NCI-H2029 (cell line): Measurements from ENCODE around the gene LAS1L.
"Not testable (repeated sequence)": the region's sequence is repeated elsewhere in the genome, so short reads cannot be mapped to it uniquely, and the experiment has no call there.

ENCODE experiments used
- DNase-seq: peaks from one replicate; lab custom pipeline; 2025; lab: John Stamatoyannopoulos, UW

LAS1L gene

GRCh38 chrX:65517923-65518322 lies 16.7 kb downstream of the LAS1L start:
- DNase-seq, result no peak

GRCh38 chrX:65516756-65517155 lies 17.8 kb downstream of the LAS1L start:
- no peak for DNase-seq

DNA sequence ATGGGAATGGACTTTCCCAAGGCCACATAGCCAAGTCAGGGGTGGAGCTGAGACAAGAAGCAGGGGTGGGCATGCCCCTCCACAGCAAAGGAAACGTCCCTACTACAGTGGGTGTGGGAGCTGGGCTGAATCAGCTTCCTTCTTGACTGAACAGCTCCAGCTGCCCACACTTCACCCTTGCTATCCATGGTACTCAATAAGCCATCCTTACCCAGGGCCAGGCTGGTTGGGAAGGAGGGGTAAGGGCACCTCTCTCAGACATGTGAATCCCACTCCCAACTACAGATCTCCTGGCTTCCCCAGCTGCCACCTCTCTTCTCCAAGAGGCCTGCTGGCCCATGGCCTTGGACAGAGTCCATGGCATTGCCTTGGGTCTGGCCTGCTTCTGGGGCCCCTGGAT lies 21.0 kb downstream of the LAS1L start:
- no peak for DNase-seq

GRCh38 chrX:65509400-65509799 lies 25.2 kb downstream of the LAS1L start:
- DNase-seq, result no peak

DNA sequence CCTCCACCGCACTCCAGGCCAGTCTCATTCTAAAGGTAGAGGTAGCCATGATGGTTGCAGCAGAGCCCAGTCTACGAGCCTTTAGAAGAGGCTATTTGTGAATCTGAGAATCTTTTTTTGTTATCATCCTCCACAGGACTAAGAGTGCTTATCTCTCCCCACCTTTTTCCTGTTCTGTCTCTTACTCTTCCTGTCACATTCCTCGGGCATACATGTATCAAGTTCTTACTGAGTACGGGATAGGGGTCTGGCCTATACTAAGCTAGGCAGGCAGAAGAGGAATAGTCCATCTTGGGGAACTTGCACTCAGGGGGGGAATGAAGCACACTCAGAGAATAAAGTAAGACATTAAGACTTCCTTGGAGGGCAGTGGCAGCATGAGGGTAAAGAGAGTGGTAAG lies 25.7 kb downstream of the LAS1L start:
- DNase-seq, result no peak

DNA sequence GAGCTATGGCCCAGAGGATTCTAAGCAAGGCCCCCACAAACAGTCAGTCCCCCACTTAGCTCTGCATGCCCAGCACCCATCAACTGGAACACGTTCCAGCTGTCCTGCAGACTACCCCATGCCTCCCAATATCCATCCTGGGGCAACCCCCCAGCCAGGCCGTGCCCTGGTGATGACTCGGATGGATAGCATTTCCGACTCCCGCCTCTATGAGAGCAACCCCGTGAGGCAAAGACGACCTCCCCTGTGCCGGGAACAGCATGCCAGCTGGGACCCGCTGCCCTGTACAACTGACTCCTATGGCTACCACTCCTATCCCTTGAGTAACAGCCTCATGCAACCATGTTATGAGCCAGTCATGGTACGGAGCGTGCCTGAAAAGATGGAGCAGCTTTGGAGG lies 32.0 kb downstream of the LAS1L start:
- no peak for DNase-seq

DNA sequence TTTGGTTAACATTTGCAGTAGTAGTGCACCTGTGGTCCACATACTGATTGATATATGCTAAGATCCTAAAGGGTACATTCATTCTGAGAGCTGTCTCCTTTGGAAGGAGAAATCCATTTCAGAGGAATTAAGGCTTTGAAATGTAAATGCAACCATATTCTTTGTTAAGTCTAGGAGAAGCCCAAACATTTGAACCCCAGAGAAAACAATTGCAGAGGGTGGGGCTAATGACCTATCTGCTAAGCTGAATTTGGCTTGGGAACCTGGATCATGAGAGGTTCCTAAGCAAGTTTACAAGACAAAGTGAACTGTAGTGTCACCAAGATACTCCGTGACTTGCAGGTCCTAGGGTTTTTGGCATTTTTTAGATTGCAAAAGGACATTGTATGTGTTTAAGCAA lies 41.2 kb downstream of the LAS1L start:
- no peak for DNase-seq

- no peak for DNase-seq
Observed at GRCh38 chrX:65491620-65492019, 43.0 kb downstream of the LAS1L start.

GRCh38 chrX:65488495-65488894 lies 46.1 kb downstream of the LAS1L start:
- DNase-seq, result no peak

- no peak for DNase-seq
Observed at GRCh38 chrX:65480960-65481359, 53.6 kb downstream of the LAS1L start.

DNA sequence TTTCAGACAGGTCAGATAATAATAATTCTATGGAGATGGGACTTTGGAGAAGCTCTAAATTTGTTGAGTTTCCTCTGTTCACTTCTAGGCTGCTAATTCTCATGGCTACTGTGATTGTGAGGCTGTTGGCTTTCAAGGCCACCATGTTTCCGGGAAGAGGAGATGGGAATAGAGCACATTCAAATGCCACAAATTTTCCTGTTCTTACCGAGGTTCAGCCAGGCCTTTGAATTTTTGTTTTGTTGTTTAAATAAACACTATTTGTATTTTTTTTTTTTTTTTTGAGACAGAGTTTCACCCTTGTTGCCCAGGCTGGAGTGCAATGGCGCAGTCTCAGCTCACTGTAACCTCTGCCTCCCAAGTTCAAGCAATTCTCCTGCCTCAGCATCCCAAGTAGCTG lies 55.5 kb downstream of the LAS1L start:
- DNase-seq, result not testable (repeated sequence)

- DNase-seq, result no peak
Observed at GRCh38 chrX:65476564-65476963, 58.0 kb downstream of the LAS1L start.

- DNase-seq, result no peak
Observed at GRCh38 chrX:65463550-65463949, 71.0 kb downstream of the LAS1L start.
